ENCODE data around the gene ABTB2. TPM values are rescaled to one million over a fixed set of nuclear protein-coding genes. Genes with fewer than 3 reads are reported as not detected.

ABTB2 gene
- total and polyA plus RNA-seq, 2 of the 8 experiments (the other 6 are each of a cell fraction or from before 2014, with no cell fraction given): 7.7 to 10.2 TPM

- DNase-seq (ENCODE audit: low read depth in 1 of 2, low spot score in 2 of 2): no peak
- H2AFZ ChIP-seq (ENCODE audit: low read length): no peak overlapping the region
- no peak overlapping the region for H3K56ac ChIP-seq (replicated peaks; ENCODE audit: insufficient read length, low read depth, low read length)
- no peak overlapping the region for H3K4me2 ChIP-seq (ENCODE audit: insufficient read depth in 1 of 2, low read depth in 2 of 2, low read length in 2 of 2)
- H3K9ac ChIP-seq (replicated peaks in 1 of 4; ENCODE audit: extremely low read depth in 1 of 4, low read depth in 3 of 4, low read length in 3 of 4): no peak overlapping the region
- H4K20me1 ChIP-seq (replicated peaks in 1 of 2; ENCODE audit: control insufficient read depth in 1 of 2, insufficient read depth in 2 of 2, low read length in 2 of 2): peaks cover 0 to 10% of the 10 kb centered on the region in 2 experiments
- no peak overlapping the region for H3K23ac ChIP-seq (ENCODE audit: insufficient read length)
- ChIA-PET POLR2A (ENCODE audit: partially characterized antibody) (no interaction called here), CTCF (ENCODE audit: partially characterized antibody) (no interaction called here)
- no peaks in the 10 kb centered on the region; the same call in 1 of the 2 replicates for H3K79me1 ChIP-seq (ENCODE audit: low read depth, low read length)
- no peak overlapping the region for H2BK12ac ChIP-seq (ENCODE audit: low read depth, low read length)
- no peak overlapping the region for H2BK5ac ChIP-seq (ENCODE audit: low read depth, low read length)
- H4K8ac ChIP-seq (ENCODE audit: extremely low read depth, insufficient read depth, low read length): no peak overlapping the region
- H3K27ac ChIP-seq (ENCODE audit: low read depth, low read length): no peak overlapping the region
- no peak overlapping the region for H3K4me3 ChIP-seq (ENCODE audit: extremely low read depth in 1 of 4, insufficient read depth in 2 of 4, low read depth in 3 of 4, low read length in 4 of 4)
- 95% methylated on average over 4 of the region's 4 CpGs; no CpG with 5 or more reads in 1 of the 2 experiments for WGBS, 2 experiments (ENCODE audit: extremely low coverage in 1 of 2, insufficient coverage in 1 of 2, insufficient read length in 1 of 2, insufficient replicate concordance in 2 of 2, low coverage in 1 of 2, low lambda C conversion rate in 2 of 2, missing lambda C conversion rate in 1 of 2)
- FAIRE-seq: no peak
- H3K23me2 ChIP-seq (ENCODE audit: low read depth, low read length): no peaks in the 10 kb centered on the region
- no peak overlapping the region for H4K5ac ChIP-seq (ENCODE audit: insufficient read length, low read depth, low read length)
- H3K4me1 ChIP-seq (replicated peaks in 1 of 4; ENCODE audit: control insufficient read depth in 3 of 4, insufficient read depth in 4 of 4, low read length in 3 of 4): no peaks in the 10 kb centered on the region
- H3K36me3 ChIP-seq (ENCODE audit: control insufficient read depth in 2 of 4, insufficient read depth in 4 of 4, low read length in 3 of 4): peaks cover 27 to 80% (median 72%) of the 10 kb centered on the region in 4 experiments
- no peak overlapping the region for H2BK120ac ChIP-seq (replicated peaks; ENCODE audit: low read depth, low read length)
- H3K79me2 ChIP-seq (ENCODE audit: control insufficient read depth in 1 of 2, insufficient read depth in 2 of 2, low read length in 2 of 2): no peaks in the 10 kb centered on the region
- H3K18ac ChIP-seq (ENCODE audit: extremely low read depth, low read length): no peak overlapping the region
- no peak overlapping the region for H3K14ac ChIP-seq (ENCODE audit: insufficient read length)
- H2AK5ac ChIP-seq (ENCODE audit: low read depth, low read length): no peak overlapping the region
- H4K91ac ChIP-seq (replicated peaks; ENCODE audit: insufficient read length, low read length): no peak overlapping the region
- H2BK15ac ChIP-seq (ENCODE audit: low read length): no peak overlapping the region
- H3K9me3 ChIP-seq (ENCODE audit: insufficient read depth in 2 of 2, low read depth in 1 of 2, low read length in 1 of 2): no peaks in the 10 kb centered on the region
- no peak overlapping the region for H2BK20ac ChIP-seq (ENCODE audit: low read length)
- no peak overlapping the region for H3K4ac ChIP-seq (replicated peaks; ENCODE audit: insufficient read length, low read depth, low read length)
- no peaks in the 10 kb centered on the region for H3K27me3 ChIP-seq (replicated peaks in 1 of 4; ENCODE audit: control insufficient read depth in 3 of 4, extremely low read depth in 1 of 4, insufficient read depth in 3 of 4, low read length in 3 of 4)
- TF ChIP-seq RFX5 (IDR thresholded peaks at IDR 0.05; ENCODE audit: borderline replicate concordance, low read depth, low read length) (no peak), NRF1 (IDR thresholded peaks at IDR 0.05; ENCODE audit: low read depth, low read length) (no peak)
Observed at GRCh38 chr11:34120651-34121050, 237.2 kb downstream of the ABTB2 start.
